Measurements from ENCODE around the gene EFHC2. TPM values are rescaled to one million over a fixed set of nuclear protein-coding genes. Genes with fewer than 3 reads are reported as not detected.

Gene EFHC2
- total RNA-seq, 4 donors from 2014 or later, result 4.7 to 8.6 (median 5.9) TPM

DNA sequence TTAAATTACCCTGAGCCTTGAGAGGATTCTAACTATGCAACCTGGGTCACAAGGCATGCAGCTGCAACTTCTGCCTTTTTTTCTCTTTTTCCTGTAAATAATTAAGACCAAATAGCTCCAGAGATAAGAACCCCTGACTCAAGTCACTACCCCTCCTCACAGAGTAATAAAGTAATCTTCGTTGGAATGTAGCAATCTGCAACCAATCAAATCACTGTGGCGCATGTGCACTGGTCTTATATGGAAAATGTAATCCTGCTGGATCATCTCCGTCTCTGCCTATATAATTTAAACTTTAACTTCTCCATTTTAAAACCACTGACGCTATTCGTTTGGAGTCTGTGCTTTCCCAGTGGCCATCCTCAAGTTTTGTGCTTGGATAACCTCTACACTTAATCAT lies 6.1 kb upstream of the EFHC2 start:
- Histone ChIP-seq H3K27me3 (peaks cover 3% of the 10 kb centered on the region), H3K4me1 (no peaks in the 10 kb centered on the region), H3K27ac (no peak overlapping the region), H3K36me3 (no peaks in the 10 kb centered on the region), H3K4me3 (replicated peaks in 1 of 3) (no peak overlapping the region), H3K9me3 (no peaks in the 10 kb centered on the region)
- intact Hi-C loops (cut with DNase I), result no loop called here
- 79 to 83% methylated on average over 5 of the region's 5 CpGs for WGBS, 2 donors
- TF ChIP-seq, protein P1, sequence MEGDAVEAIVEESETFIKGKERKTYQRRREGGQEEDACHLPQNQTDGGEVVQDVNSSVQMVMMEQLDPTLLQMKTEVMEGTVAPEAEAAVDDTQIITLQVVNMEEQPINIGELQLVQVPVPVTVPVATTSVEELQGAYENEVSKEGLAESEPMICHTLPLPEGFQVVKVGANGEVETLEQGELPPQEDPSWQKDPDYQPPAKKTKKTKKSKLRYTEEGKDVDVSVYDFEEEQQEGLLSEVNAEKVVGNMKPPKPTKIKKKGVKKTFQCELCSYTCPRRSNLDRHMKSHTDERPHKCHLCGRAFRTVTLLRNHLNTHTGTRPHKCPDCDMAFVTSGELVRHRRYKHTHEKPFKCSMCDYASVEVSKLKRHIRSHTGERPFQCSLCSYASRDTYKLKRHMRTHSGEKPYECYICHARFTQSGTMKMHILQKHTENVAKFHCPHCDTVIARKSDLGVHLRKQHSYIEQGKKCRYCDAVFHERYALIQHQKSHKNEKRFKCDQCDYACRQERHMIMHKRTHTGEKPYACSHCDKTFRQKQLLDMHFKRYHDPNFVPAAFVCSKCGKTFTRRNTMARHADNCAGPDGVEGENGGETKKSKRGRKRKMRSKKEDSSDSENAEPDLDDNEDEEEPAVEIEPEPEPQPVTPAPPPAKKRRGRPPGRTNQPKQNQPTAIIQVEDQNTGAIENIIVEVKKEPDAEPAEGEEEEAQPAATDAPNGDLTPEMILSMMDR (IDR thresholded peaks at IDR 0.05), result no peak
- TF ChIP-seq POLR2A (IDR thresholded peaks at IDR 0.05), result no peak
- DNase-seq, result no peak

DNA sequence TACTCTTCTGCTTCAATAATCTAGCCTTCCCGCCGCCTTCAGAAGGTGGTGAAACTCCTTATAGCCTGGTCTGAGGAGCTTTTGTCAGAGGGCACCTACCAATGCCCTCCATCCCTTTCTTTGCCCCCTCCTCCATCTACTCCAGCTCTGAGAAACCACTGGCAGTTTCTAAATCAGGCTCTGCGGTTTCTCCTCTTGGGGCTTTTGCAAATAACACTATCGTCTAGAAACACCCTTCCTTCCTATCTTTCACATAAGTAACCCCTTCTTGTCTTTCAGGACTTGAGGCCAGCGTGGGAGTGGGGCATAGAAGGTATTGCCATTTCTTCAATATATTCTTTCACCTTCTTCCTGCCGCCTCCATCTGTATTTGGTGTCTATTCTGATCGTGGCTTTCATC lies 1.2 kb upstream of the EFHC2 start:
- no peaks in the 10 kb centered on the region for H3K4me1 ChIP-seq
- no peak for DNase-seq
- H3K4me3 ChIP-seq (replicated peaks in 1 of 3), result no peak overlapping the region
- H3K27me3 ChIP-seq, result no peaks in the 10 kb centered on the region
- no peaks in the 10 kb centered on the region for H3K36me3 ChIP-seq
- intact Hi-C loops (cut with DNase I), result no loop called here
- no peaks in the 10 kb centered on the region for H3K9me3 ChIP-seq
- H3K27ac ChIP-seq, result no peak overlapping the region
- 67 to 68% methylated on average over 7 of the region's 7 CpGs for WGBS, 2 donors
- TF ChIP-seq POLR2A (IDR thresholded peaks at IDR 0.05), result no peak
- TF ChIP-seq, protein P1 (IDR thresholded peaks at IDR 0.05), result no peak

DNA sequence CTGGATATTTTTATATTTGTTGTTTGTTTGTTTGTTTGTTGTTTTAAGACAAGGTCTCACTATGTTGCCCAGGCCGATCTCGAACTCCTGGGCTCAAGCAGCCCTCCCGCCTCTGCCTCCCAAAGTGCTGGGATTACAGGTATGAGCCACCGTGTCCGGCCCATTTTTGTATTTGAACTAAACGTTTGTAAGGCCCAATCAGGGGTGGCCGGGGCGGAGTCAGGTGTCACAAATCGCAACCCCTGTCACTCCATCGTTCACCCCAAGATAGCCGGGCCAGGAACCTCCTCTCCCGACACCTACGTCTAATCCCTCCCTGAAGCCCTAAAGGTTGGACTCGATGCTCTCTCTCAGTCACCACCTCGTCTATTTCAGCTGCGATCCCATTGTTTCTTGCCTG lies 722 bp upstream of the EFHC2 start:
- no peaks in the 10 kb centered on the region for H3K4me1 ChIP-seq
- no peaks in the 10 kb centered on the region for H3K36me3 ChIP-seq
- no peaks in the 10 kb centered on the region for H3K9me3 ChIP-seq
- peak; percentile 1 to 4 for DNase-seq
- 61 to 64% methylated on average over 15 to 16 of the region's 16 CpGs for WGBS, 2 donors
- no peak overlapping the region for H3K27ac ChIP-seq
- H3K4me3 ChIP-seq (replicated peaks in 1 of 3), result no peak overlapping the region
- intact Hi-C loops (cut with DNase I), result no loop called here
- TF ChIP-seq, protein P1 (IDR thresholded peaks at IDR 0.05), result no peak
- no peak for TF ChIP-seq POLR2A (IDR thresholded peaks at IDR 0.05)
- H3K27me3 ChIP-seq, result no peaks in the 10 kb centered on the region

DNA sequence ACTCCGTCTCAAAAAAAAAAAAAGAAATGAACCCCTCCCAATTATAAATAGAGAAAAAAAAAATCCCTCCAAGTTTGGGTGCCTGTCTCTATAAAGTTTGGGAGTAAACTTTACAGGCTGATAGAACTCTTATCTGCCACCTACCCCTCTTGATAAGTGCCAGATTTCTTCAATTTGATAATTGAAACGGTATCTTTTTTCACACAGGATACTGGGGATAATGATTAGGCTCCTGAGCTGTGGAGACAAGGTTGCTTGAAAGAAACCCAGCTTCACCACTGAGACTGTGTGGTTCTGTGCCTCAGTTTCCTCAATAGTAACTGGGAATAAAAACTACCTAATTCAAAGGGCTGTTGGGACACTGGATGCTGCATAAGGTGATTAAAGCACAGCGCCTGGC lies 606 bp downstream of the EFHC2 start:
- Histone ChIP-seq H3K27me3 (no peaks in the 10 kb centered on the region), H3K4me3 (replicated peaks in 1 of 3) (peak overlapping the region in 1 of 3 donors; percentile 31), H3K4me1 (no peaks in the 10 kb centered on the region), H3K27ac (no peak overlapping the region), H3K9me3 (no peaks in the 10 kb centered on the region), H3K36me3 (no peaks in the 10 kb centered on the region)
- intact Hi-C loops (cut with DNase I), result no loop called here
- TF ChIP-seq, protein P1 (IDR thresholded peaks at IDR 0.05), result no peak
- no peak for TF ChIP-seq POLR2A (IDR thresholded peaks at IDR 0.05)
- WGBS, 2 donors, result 73 to 77% methylated on average over 3 of the region's 3 CpGs
- no peak for DNase-seq

GRCh38 chrX:44338361-44338760 lies 5.1 kb downstream of the EFHC2 start:
- WGBS, 2 donors, result 51 to 60% methylated on average over 5 of the region's 5 CpGs
- Histone ChIP-seq H3K36me3 (no peaks in the 10 kb centered on the region), H3K27ac (no peak overlapping the region), H3K4me1 (no peaks in the 10 kb centered on the region), H3K4me3 (replicated peaks in 1 of 3) (no peak overlapping the region), H3K9me3 (no peaks in the 10 kb centered on the region), H3K27me3 (no peaks in the 10 kb centered on the region)
- no peak for TF ChIP-seq POLR2A (IDR thresholded peaks at IDR 0.05)
- TF ChIP-seq, protein P1 (IDR thresholded peaks at IDR 0.05), result no peak
- intact Hi-C loops (cut with DNase I), result no loop called here
- no peak for DNase-seq

All from thyroid gland (tissue), 4 donors.